ENCODE measurements around the gene PRTN3. TPM values are rescaled to one million over a fixed set of nuclear protein-coding genes. Genes with fewer than 3 reads are reported as not detected.

Gene PRTN3
- total and polyA plus RNA-seq, 9 donors, result 0.41 TPM; not detected in 8

DNA sequence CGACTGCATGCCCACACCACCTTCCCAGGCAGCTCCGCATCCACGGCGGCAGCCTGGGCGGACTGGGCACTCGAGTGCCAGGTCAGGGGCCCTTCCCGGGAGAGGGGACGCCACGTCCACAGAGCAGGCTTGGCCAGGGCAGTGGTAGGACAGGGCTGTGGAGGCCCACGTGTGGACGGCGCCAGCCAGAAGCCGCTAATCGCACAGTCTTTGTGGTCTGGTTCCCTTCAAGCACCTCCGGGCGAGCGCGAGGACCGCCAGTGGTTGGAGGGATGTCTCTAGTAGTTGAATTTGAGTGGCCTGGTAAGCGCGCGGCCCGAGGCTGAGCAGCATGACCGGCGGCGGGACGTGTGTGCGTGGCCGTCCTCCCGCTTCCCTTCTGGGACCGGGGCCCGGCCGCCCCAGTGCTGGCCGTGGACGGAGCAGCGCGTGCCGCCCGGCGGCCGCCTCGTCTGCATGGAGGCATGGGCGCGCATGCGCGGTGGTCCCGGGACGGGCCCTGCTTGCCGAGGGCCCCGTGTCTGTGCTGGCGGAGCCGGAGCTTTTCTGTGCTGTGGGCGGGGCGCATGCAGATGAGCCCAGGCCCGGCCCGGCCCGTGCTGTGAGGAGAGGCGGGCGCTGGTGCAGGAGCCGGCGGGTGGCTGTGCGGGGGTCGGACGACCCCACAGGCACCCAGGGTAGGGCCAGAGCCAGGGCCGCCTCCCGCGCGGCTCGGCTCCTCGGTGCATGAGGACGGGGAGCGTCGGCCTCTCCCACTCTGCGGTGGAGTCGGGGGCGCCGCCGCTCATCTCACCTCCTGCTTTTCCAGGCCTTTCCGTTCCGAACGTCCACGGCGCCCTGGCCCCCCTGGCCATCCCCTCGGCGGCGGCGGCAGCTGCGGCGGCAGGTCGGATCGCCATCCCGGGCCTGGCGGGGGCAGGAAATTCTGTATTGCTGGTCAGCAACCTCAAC, 34.9 kb upstream of the PRTN3 start:
- no peak for TF ChIP-seq EP300 (IDR thresholded peaks at IDR 0.05)
- TF ChIP-seq, protein P1, sequence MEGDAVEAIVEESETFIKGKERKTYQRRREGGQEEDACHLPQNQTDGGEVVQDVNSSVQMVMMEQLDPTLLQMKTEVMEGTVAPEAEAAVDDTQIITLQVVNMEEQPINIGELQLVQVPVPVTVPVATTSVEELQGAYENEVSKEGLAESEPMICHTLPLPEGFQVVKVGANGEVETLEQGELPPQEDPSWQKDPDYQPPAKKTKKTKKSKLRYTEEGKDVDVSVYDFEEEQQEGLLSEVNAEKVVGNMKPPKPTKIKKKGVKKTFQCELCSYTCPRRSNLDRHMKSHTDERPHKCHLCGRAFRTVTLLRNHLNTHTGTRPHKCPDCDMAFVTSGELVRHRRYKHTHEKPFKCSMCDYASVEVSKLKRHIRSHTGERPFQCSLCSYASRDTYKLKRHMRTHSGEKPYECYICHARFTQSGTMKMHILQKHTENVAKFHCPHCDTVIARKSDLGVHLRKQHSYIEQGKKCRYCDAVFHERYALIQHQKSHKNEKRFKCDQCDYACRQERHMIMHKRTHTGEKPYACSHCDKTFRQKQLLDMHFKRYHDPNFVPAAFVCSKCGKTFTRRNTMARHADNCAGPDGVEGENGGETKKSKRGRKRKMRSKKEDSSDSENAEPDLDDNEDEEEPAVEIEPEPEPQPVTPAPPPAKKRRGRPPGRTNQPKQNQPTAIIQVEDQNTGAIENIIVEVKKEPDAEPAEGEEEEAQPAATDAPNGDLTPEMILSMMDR (IDR thresholded peaks at IDR 0.05), result no peak
- TF ChIP-seq POLR2A (IDR thresholded peaks at IDR 0.05), result no peak
- Histone ChIP-seq H3K9me3 (no peaks in the 10 kb centered on the region), H3K27ac (no peak overlapping the region), H3K27me3 (no peaks in the 10 kb centered on the region), H3K36me3 (no peaks in the 10 kb centered on the region), H3K4me1 (ENCODE audit: insufficient read depth) (peaks cover 22% of the 10 kb centered on the region), H3K4me3 (no peak overlapping the region)
- DNase-seq, result peak in 2 of 5 donors; percentile 8 to 30
- 83 to 89% (median 85%) methylated on average over 89 to 93 of the region's 93 CpGs for WGBS, 3 donors
- intact Hi-C loops (cut with DNase I), result no loop called here

DNA sequence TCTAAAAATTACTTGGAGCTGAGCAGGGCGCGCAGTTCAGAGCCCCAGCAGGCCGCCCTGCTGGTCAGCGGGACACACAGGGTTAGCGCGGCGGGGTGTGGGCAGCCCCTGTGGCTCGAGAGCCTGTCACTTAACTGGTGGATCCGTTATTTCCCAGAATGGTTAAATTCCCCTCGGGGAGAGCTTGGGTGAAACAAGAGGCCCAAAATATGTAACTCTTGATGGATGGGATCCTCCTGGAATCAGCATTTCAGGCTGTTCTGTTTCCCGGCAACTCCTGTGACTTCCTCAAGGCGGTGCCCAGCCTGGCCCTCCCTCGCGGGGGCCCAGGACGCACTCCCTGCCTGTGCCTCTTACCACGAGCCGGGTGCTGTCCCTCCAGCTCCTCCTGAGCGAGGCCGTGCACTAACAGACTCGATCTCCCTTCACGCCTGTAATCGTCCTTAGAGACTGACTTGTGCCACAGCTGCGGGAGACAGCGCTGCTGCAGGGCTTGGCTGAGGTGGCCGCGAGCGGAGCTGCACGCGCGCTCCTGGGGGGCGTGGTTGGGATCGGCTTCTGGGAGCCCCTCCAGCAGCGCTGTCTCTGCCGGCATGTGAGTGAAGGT, 33.9 kb upstream of the PRTN3 start:
- intact Hi-C loops (cut with DNase I), result no loop called here
- peak in 1 of 5 donors; percentile 22 for DNase-seq

DNA sequence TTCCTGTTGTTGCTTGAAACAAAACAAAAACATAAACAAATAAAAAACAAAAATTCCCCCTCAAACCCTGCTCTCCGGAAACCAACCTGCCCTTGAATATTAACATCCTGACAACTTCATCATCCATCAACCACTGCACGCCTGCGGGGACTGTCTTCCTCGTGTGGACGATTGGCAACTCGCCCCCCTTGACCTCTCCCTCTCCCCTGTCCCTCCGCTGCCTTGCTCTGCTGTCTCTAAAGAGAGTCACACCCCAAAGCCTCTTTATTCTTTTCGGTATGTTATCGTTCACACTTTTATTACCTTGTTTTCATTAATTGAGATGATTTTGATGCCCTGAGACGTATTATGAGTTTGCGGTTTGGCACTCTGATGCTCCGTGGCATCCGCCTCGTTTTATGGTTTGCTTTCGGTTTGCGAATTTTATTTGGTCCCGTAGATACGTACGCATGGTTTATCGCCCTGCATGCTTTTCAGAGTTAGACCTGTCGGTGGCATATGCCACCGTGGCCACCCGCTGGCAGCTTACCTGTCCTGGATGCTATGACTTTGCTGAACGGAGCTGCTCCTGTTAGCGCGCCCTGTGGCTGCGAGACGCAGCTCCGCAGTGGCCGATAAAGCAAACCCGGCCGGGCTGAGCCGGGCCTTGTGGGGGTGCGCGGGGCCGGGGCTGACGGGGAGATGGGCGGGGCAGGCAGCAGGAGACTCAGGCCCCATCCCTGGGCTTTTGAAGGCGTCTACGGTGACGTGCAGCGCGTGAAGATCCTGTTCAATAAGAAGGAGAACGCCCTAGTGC, 33.0 kb upstream of the PRTN3 start:
- TF ChIP-seq, protein P1 (IDR thresholded peaks at IDR 0.05), result no peak
- TF ChIP-seq EP300 (IDR thresholded peaks at IDR 0.05) (no peak), POLR2A (IDR thresholded peaks at IDR 0.05) (no peak)
- Histone ChIP-seq H3K4me3 (no peak overlapping the region), H3K4me1 (ENCODE audit: insufficient read depth) (peaks cover 5% of the 10 kb centered on the region), H3K9me3 (no peaks in the 10 kb centered on the region), H3K27me3 (no peaks in the 10 kb centered on the region), H3K36me3 (no peaks in the 10 kb centered on the region), H3K27ac (no peak overlapping the region)
- DNase-seq, result peak in 1 of 5 donors; percentile 23
- intact Hi-C loops (cut with DNase I), result no loop called here
- 86 to 89% (median 87%) methylated on average over 41 to 44 of the region's 44 CpGs for WGBS, 3 donors

More for the DNA sequence above, 33.9 kb upstream of the PRTN3 start:
- TF ChIP-seq EP300 (IDR thresholded peaks at IDR 0.05) (no peak), POLR2A (IDR thresholded peaks at IDR 0.05) (no peak)
- TF ChIP-seq, protein P1 (IDR thresholded peaks at IDR 0.05), result no peak
- Histone ChIP-seq H3K4me1 (ENCODE audit: insufficient read depth) (peaks cover 13% of the 10 kb centered on the region), H3K27me3 (no peaks in the 10 kb centered on the region), H3K36me3 (no peaks in the 10 kb centered on the region), H3K4me3 (no peak overlapping the region), H3K27ac (no peak overlapping the region), H3K9me3 (no peaks in the 10 kb centered on the region)
- 82 to 88% (median 82%) methylated on average over 34 of the region's 34 CpGs for WGBS, 3 donors

DNA sequence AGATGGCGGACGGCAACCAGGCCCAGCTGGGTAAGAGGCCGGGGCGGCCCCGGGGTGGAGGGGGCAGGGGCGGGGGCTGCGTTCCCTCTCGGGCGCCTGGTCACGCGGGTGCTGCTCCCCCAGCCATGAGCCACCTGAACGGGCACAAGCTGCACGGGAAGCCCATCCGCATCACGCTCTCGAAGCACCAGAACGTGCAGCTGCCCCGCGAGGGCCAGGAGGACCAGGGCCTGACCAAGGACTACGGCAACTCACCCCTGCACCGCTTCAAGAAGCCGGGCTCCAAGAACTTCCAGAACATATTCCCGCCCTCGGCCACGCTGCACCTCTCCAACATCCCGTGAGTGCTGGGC, 32.4 kb upstream of the PRTN3 start:
- no peak overlapping the region for H3K27ac ChIP-seq
- no peaks in the 10 kb centered on the region for H3K4me1 ChIP-seq (ENCODE audit: insufficient read depth)
- intact Hi-C loops (cut with DNase I), result no loop called here
- WGBS, 3 donors, result 87 to 88% (median 87%) methylated on average over 25 to 26 of the region's 26 CpGs
- DNase-seq, result peak in 1 of 5 donors; percentile 19
- TF ChIP-seq EP300 (IDR thresholded peaks at IDR 0.05), result no peak
- TF ChIP-seq, protein P1 (IDR thresholded peaks at IDR 0.05), result no peak
- no peak overlapping the region for H3K4me3 ChIP-seq
- no peaks in the 10 kb centered on the region for H3K27me3 ChIP-seq
- H3K36me3 ChIP-seq, result no peaks in the 10 kb centered on the region
- no peaks in the 10 kb centered on the region for H3K9me3 ChIP-seq
